Neural progenitor cell (in vitro differentiated cells): ENCODE results near the gene SCML1. TPM values are rescaled to one million over a fixed set of nuclear protein-coding genes. Genes with fewer than 3 reads are reported as not detected.

Experiments
- DNase-seq: peaks from one replicate; pipeline ENCODE4 v3.0.0-alpha.2; 2016; ENCODE audit warnings: low spot score
- H2AFZ ChIP-seq: fragments of 200-600 bp; sonication (generic); replicated peaks from 2 replicates; pipeline ENCODE4 v1.6.1; 2016; ENCODE audit warnings: antibody characterized with exemption
- H3F3A ChIP-seq: fragments of 200-600 bp; sonication (generic); 2 replicates; pipeline ENCODE4 v1.6.1; 2016; ENCODE audit warnings: antibody characterized with exemption, low read depth
- H3K27ac ChIP-seq: fragments of 200-600 bp; sonication (generic); 2 replicates; pipeline ENCODE4 v1.5.1; 2016; ENCODE audit warnings: mild to moderate bottlenecking
- H3K27me3 ChIP-seq: fragments of 200-600 bp; sonication (generic); 2 replicates; pipeline ENCODE4 v1.6.1; 2016; ENCODE audit warnings: mild to moderate bottlenecking, moderate library complexity
- H3K36me3 ChIP-seq: fragments of 200-600 bp; sonication (generic); 2 replicates; pipeline ENCODE4 v1.5.1; 2016
- H3K4me1 ChIP-seq: fragments of 200-600 bp; sonication (generic); 2 replicates; pipeline ENCODE4 v1.6.1; 2016; ENCODE audit warnings: mixed run types
- H3K4me2 ChIP-seq: fragments of 200-600 bp; sonication (generic); 2 replicates; pipeline ENCODE4 v1.6.1; 2016
- H3K4me3 ChIP-seq: fragments of 200-600 bp; sonication (generic); 2 replicates; pipeline ENCODE4 v1.5.1; 2016
- H3K79me2 ChIP-seq: fragments of 200-600 bp; sonication (generic); 2 replicates; pipeline ENCODE4 v1.6.1; 2016; ENCODE audit warnings: low read depth
- H3K9ac ChIP-seq: fragments of 200-600 bp; sonication (generic); 2 replicates; pipeline ENCODE4 v1.6.1; 2016
- H3K9me3 ChIP-seq: fragments of 200-600 bp; sonication (generic); 2 replicates; pipeline ENCODE4 v1.5.1; 2016; ENCODE audit warnings: low read depth
- H4K20me1 ChIP-seq: fragments of 200-600 bp; sonication (generic); 2 replicates; pipeline ENCODE4 v1.6.1; 2016; ENCODE audit warnings: low read depth
- H3K27ac Mint-ChIP-seq: 3 replicates; pipeline ENCODE4 v1.8.0; 2021; ENCODE audit warnings: mixed read lengths
- H3K27me3 Mint-ChIP-seq: 2 replicates; pipeline ENCODE4 v1.8.0; 2022; ENCODE audit warnings: low read depth, mild to moderate bottlenecking, inconsistent platforms, moderate library complexity, mixed read lengths; ENCODE audit not compliant: insufficient read depth
- H3K36me3 Mint-ChIP-seq: 3 replicates; pipeline ENCODE4 v1.8.0; 2021; ENCODE audit warnings: mixed read lengths
- H3K4me1 Mint-ChIP-seq: 3 replicates; pipeline ENCODE4 v1.8.0; 2021; ENCODE audit warnings: mixed read lengths
- H3K4me3 Mint-ChIP-seq: 3 replicates; pipeline ENCODE4 v1.8.0; 2021; ENCODE audit warnings: mild to moderate bottlenecking, moderate library complexity, mixed read lengths
- H3K9me3 Mint-ChIP-seq: 3 replicates; pipeline ENCODE4 v1.8.0; 2020; ENCODE audit warnings: mixed read lengths
- EZH2 ChIP-seq: fragments of 200-600 bp; sonication (generic); IDR thresholded peaks from 2 replicates; pipeline ENCODE4 v1.6.1; 2017; ENCODE audit warnings: antibody characterized with exemption, mild to moderate bottlenecking, moderate library complexity
- EZH2phosphoT487 ChIP-seq: fragments of 200-600 bp; sonication (generic); IDR thresholded peaks from 2 replicates; pipeline ENCODE4 v1.6.1; 2017; ENCODE audit warnings: antibody characterized with exemption
- total RNA-seq: library from RNA; depleted of rRNA; stranded (reverse); fragments of >200 nt; gene quantifications from 2 replicates; pipeline ENCODE4 v1.2.3, GENCODE V29; 2015; ENCODE audit warnings: low replicate concordance
- TF ChIP-seq, protein P1 (sequence below): fragments of 200-600 bp; sonication (generic); IDR thresholded peaks from 2 replicates; pipeline ENCODE4 v1.5.1; 2017; ENCODE audit warnings: antibody characterized with exemption, mild to moderate bottlenecking

The SCML1 gene
- total RNA-seq, 1 donor from 2014 or later, result 9.7 TPM

DNA sequence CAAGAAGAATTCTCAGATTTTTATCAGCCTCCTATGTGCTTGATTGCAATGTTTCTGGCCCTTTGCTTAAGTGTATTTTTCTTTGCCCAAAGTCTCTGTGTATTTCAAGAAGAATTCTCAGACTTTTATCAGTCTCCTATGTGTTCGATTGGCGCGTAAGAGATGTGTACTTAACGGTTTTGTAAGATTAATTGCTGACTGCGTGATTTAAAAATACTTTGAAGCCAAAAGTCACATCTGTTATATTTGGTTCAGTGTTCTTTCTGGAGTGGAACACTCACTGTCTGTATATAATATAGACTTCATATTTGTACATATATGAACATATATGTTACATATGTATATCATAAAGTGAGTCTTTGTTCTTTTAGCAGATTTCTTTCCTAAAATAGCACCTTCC lies 11.4 kb downstream of the SCML1 start:
- Histone ChIP-seq H3K4me1 (no peaks in the 10 kb centered on the region), H3K4me2 (no peak overlapping the region), H3F3A (no peaks in the 10 kb centered on the region), H4K20me1 (no peaks in the 10 kb centered on the region), H3K4me3 (no peak overlapping the region), H3K9ac (no peak overlapping the region), H3K27me3 (no peaks in the 10 kb centered on the region), H3K27ac (no peak overlapping the region), H3K79me2 (no peaks in the 10 kb centered on the region), H3K36me3 (no peaks in the 10 kb centered on the region), H3K9me3 (peaks cover 4% of the 10 kb centered on the region), H2AFZ (no peak overlapping the region)
- Mint-ChIP-seq H3K27ac (no peak overlapping the region), H3K9me3 (no peaks in the 10 kb centered on the region), H3K27me3 (peaks cover 2% of the 10 kb centered on the region), H3K36me3 (peaks cover 2% of the 10 kb centered on the region), H3K4me3 (no peak overlapping the region), H3K4me1 (no peaks in the 10 kb centered on the region)
- TF ChIP-seq EZH2 (no peak), EZH2phosphoT487 (no peak)
- TF ChIP-seq, protein P1, sequence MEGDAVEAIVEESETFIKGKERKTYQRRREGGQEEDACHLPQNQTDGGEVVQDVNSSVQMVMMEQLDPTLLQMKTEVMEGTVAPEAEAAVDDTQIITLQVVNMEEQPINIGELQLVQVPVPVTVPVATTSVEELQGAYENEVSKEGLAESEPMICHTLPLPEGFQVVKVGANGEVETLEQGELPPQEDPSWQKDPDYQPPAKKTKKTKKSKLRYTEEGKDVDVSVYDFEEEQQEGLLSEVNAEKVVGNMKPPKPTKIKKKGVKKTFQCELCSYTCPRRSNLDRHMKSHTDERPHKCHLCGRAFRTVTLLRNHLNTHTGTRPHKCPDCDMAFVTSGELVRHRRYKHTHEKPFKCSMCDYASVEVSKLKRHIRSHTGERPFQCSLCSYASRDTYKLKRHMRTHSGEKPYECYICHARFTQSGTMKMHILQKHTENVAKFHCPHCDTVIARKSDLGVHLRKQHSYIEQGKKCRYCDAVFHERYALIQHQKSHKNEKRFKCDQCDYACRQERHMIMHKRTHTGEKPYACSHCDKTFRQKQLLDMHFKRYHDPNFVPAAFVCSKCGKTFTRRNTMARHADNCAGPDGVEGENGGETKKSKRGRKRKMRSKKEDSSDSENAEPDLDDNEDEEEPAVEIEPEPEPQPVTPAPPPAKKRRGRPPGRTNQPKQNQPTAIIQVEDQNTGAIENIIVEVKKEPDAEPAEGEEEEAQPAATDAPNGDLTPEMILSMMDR, result no peak
- no peak for DNase-seq

DNA sequence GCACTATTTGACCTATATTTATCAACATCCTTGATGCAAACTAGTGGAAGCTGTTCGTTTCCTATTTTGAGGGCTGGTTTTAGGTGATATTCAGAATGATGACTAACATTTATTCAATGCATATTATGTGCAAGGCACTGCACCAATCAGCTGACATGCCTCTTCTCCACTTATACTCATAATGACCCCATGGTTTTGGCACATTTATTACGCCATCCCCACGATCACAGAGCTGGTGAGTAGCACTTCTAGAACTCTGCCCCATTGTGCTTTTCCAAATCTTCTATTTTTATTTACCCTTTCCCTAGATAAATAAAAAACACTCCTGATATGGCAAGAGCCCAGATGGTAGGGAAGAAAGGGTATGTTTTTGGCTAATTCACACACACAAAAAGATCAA lies 13.1 kb downstream of the SCML1 start:
- Histone ChIP-seq H3K27ac (no peak overlapping the region), H3K4me2 (no peak overlapping the region), H3F3A (no peaks in the 10 kb centered on the region), H4K20me1 (no peaks in the 10 kb centered on the region), H3K36me3 (no peaks in the 10 kb centered on the region), H2AFZ (no peak overlapping the region), H3K9ac (no peak overlapping the region), H3K4me1 (no peaks in the 10 kb centered on the region), H3K79me2 (no peaks in the 10 kb centered on the region), H3K4me3 (no peak overlapping the region), H3K27me3 (no peaks in the 10 kb centered on the region), H3K9me3 (peaks cover 4% of the 10 kb centered on the region)
- Mint-ChIP-seq H3K4me1 (no peaks in the 10 kb centered on the region), H3K4me3 (no peak overlapping the region), H3K9me3 (no peaks in the 10 kb centered on the region), H3K27me3 (peaks cover 2% of the 10 kb centered on the region), H3K36me3 (peaks cover 2% of the 10 kb centered on the region), H3K27ac (no peak overlapping the region)
- no peak for TF ChIP-seq EZH2
- TF ChIP-seq EZH2phosphoT487, result no peak
- TF ChIP-seq, protein P1, result no peak
- DNase-seq, result no peak

DNA sequence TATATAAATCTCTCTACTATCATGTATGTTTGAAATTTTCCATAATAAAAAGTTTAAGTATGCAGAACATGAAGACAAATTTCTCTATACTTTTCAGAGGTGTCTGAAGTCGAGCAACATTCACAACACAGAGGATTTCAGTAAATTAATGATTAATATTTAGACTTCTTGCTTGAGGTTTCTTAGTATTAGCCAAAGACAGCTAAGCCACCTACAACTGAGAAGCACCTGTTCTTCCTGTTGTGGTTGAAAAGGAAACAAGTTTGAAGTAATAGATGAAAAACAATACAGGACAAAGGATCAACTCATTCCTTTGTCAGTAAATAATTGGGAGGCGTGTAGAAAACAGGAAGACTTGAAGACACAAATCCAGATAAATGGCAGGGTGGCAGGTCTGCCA lies 21.1 kb downstream of the SCML1 start:
- no peak overlapping the region for H3K27ac ChIP-seq
- no peak overlapping the region for H3K4me2 ChIP-seq
- H3K4me1 ChIP-seq, result no peaks in the 10 kb centered on the region
- H2AFZ ChIP-seq, result no peak overlapping the region
- DNase-seq, result no peak
- Mint-ChIP-seq H3K4me1 (no peaks in the 10 kb centered on the region), H3K4me3 (no peak overlapping the region), H3K27ac (no peak overlapping the region), H3K9me3 (no peaks in the 10 kb centered on the region), H3K27me3 (peaks cover 5% of the 10 kb centered on the region), H3K36me3 (no peaks in the 10 kb centered on the region)
- no peaks in the 10 kb centered on the region for H3K36me3 ChIP-seq
- no peaks in the 10 kb centered on the region for H4K20me1 ChIP-seq
- no peak for TF ChIP-seq EZH2
- TF ChIP-seq, protein P1, result no peak
- no peak for TF ChIP-seq EZH2phosphoT487
- H3F3A ChIP-seq, result no peaks in the 10 kb centered on the region
- H3K9ac ChIP-seq, result no peak overlapping the region
- H3K4me3 ChIP-seq, result no peak overlapping the region
- no peaks in the 10 kb centered on the region for H3K9me3 ChIP-seq
- no peaks in the 10 kb centered on the region for H3K27me3 ChIP-seq
- H3K79me2 ChIP-seq, result no peaks in the 10 kb centered on the region

GRCh38 chrX:17759990-17760389 lies 22.7 kb downstream of the SCML1 start:
- no peaks in the 10 kb centered on the region for H3F3A ChIP-seq
- DNase-seq, result no peak
- H4K20me1 ChIP-seq, result no peaks in the 10 kb centered on the region
- Mint-ChIP-seq H3K9me3 (no peaks in the 10 kb centered on the region), H3K36me3 (no peaks in the 10 kb centered on the region), H3K4me1 (no peaks in the 10 kb centered on the region), H3K27me3 (peaks cover 5% of the 10 kb centered on the region), H3K4me3 (no peak overlapping the region), H3K27ac (no peak overlapping the region)
- H3K4me1 ChIP-seq, result no peaks in the 10 kb centered on the region
- no peak overlapping the region for H3K27ac ChIP-seq
- no peak overlapping the region for H3K4me2 ChIP-seq
- H3K9me3 ChIP-seq, result no peaks in the 10 kb centered on the region
- H3K36me3 ChIP-seq, result no peaks in the 10 kb centered on the region
- H3K9ac ChIP-seq, result no peak overlapping the region
- no peak for TF ChIP-seq EZH2
- TF ChIP-seq EZH2phosphoT487, result no peak
- TF ChIP-seq, protein P1, result no peak
- no peaks in the 10 kb centered on the region for H3K79me2 ChIP-seq
- no peak overlapping the region for H2AFZ ChIP-seq
- H3K4me3 ChIP-seq, result no peak overlapping the region
- no peaks in the 10 kb centered on the region for H3K27me3 ChIP-seq
